ENCODE measurements around the gene CALM1. TPM values are rescaled to one million over a fixed set of nuclear protein-coding genes. Genes with fewer than 3 reads are reported as not detected.

Gene CALM1
- total RNA-seq, 1 donor from 2014 or later, result 338 TPM

DNA sequence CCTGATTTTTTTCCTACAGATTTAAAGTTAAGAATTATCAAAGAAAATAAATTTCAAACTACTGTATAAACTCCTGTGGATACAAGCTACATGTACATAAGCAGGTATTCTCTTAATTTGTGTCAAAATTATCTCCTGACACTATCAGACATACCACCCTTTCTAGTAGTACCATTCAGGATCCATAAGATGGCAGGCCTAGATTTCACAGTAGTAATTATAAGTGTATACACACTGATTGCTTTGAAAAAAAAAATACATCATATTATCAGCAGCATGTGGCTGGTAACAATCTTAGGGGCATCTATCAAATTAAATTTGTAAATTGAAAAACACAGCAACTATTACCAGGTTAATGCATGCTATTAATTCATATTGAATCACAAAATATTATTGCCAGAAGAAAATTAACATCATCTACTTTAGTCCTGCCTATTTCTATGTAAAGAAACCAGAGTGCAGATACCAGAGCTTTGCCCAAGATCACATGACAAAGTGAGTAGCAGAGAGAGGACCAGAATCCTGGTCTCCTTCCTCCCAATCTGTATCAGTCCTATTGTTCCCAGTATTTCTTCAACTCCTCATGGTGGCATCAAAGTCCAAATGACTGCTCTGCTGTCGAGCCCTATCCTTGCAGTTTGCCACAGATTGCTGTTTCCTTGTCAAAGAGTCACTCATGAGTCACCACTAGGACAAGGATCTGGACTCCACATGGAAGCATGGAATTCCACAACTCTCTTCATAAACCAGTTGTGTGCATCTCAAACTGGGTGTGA, 27.7 kb upstream of the CALM1 start:
- H3K4me3 Mint-ChIP-seq, result no peak overlapping the region
- peaks cover 2% of the 10 kb centered on the region for H3K27me3 Mint-ChIP-seq (ENCODE audit: low read depth)
- no peak for TF ChIP-seq CTCF (conservative IDR thresholded peaks at IDR 0.05)
- no peaks in the 10 kb centered on the region for H3K4me1 Mint-ChIP-seq
- H3K9me3 Mint-ChIP-seq, result no peaks in the 10 kb centered on the region
- no peak for DNase-seq (ENCODE audit: low read depth, low spot score)
- no peak overlapping the region for H3K27ac Mint-ChIP-seq (ENCODE audit: unreplicated experiment)
- no peaks in the 10 kb centered on the region for H3K36me3 Mint-ChIP-seq (ENCODE audit: low read depth)

- no peaks in the 10 kb centered on the region for H3K27me3 Mint-ChIP-seq (ENCODE audit: low read depth)
- H3K9me3 Mint-ChIP-seq, result no peaks in the 10 kb centered on the region
- no peaks in the 10 kb centered on the region for H3K4me1 Mint-ChIP-seq
- TF ChIP-seq CTCF (conservative IDR thresholded peaks at IDR 0.05), result no peak
- DNase-seq (ENCODE audit: low read depth, low spot score), result no peak
- no peak overlapping the region for H3K27ac Mint-ChIP-seq (ENCODE audit: unreplicated experiment)
- H3K4me3 Mint-ChIP-seq, result no peak overlapping the region
- H3K36me3 Mint-ChIP-seq (ENCODE audit: low read depth), result no peaks in the 10 kb centered on the region
Measured at GRCh38 chr14:90373887-90374286, 22.9 kb upstream of the CALM1 start.

- Mint-ChIP-seq H3K4me1 (no peaks in the 10 kb centered on the region), H3K27me3 (ENCODE audit: low read depth) (no peaks in the 10 kb centered on the region), H3K9me3 (no peaks in the 10 kb centered on the region), H3K4me3 (no peak overlapping the region), H3K36me3 (ENCODE audit: low read depth) (no peaks in the 10 kb centered on the region), H3K27ac (ENCODE audit: unreplicated experiment) (peak overlapping the region; percentile 20)
- no peak for DNase-seq (ENCODE audit: low read depth, low spot score)
- TF ChIP-seq CTCF (conservative IDR thresholded peaks at IDR 0.05), result no peak
Measured at GRCh38 chr14:90374813-90375212, 22.0 kb upstream of the CALM1 start.

DNA sequence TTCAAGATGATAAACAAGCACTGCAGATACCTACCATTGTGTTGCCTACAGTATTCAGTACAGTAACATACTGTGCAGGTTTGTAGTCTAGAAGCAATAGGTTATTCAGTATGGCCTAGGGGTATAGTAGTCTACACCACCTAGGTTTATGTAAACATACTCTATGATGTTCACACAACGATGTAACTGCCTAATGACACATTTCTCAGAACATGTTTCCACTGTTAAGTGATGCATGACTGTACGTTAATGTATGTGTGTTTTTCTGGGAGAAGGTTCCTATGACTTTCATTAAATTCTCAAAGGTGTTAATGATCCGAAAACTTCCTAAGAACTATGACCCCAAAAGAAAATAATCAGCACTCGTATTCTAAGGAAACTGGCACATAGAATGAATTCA, 20.9 kb upstream of the CALM1 start:
- no peak for DNase-seq (ENCODE audit: low read depth, low spot score)
- no peak for TF ChIP-seq CTCF (conservative IDR thresholded peaks at IDR 0.05)
- Mint-ChIP-seq H3K4me1 (no peaks in the 10 kb centered on the region), H3K27ac (ENCODE audit: unreplicated experiment) (no peak overlapping the region), H3K36me3 (ENCODE audit: low read depth) (no peaks in the 10 kb centered on the region), H3K4me3 (no peak overlapping the region), H3K27me3 (ENCODE audit: low read depth) (no peaks in the 10 kb centered on the region), H3K9me3 (no peaks in the 10 kb centered on the region)

- H3K4me3 Mint-ChIP-seq, result no peak overlapping the region
- H3K4me1 Mint-ChIP-seq, result no peaks in the 10 kb centered on the region
- H3K27me3 Mint-ChIP-seq (ENCODE audit: low read depth), result no peaks in the 10 kb centered on the region
- H3K27ac Mint-ChIP-seq (ENCODE audit: unreplicated experiment), result no peak overlapping the region
- H3K9me3 Mint-ChIP-seq, result no peaks in the 10 kb centered on the region
- no peaks in the 10 kb centered on the region for H3K36me3 Mint-ChIP-seq (ENCODE audit: low read depth)
- TF ChIP-seq CTCF (conservative IDR thresholded peaks at IDR 0.05), result no peak
- DNase-seq (ENCODE audit: low read depth, low spot score), result no peak
Measured at GRCh38 chr14:90378249-90378648, 18.6 kb upstream of the CALM1 start.

Data from neural crest cell (in vitro differentiated cells).